ES-I3 (cell line): Measurements from ENCODE around the gene KITLG.
"Not testable (repeated sequence)": the region's sequence is repeated elsewhere in the genome, so short reads cannot be mapped to it uniquely, and the experiment has no call there.

Source experiments
- H3K36me3 ChIP-seq: 2 replicates; pipeline ENCODE4 v1.6.1; 2013; ENCODE audit warnings: mild to moderate bottlenecking, low read length, control low read depth, moderate library complexity; ENCODE audit not compliant: insufficient read depth
- H3K4me1 ChIP-seq: 2 replicates; pipeline ENCODE4 v1.6.1; 2013; ENCODE audit warnings: mild to moderate bottlenecking, control low read depth, low read length; ENCODE audit not compliant: insufficient read depth
- H3K9ac ChIP-seq: 2 replicates; pipeline ENCODE4 v1.6.1; 2013; ENCODE audit warnings: low read depth, mild to moderate bottlenecking, low read length, moderate library complexity
- H3K9me3 ChIP-seq: 2 replicates; pipeline ENCODE4 v1.6.1; 2013; ENCODE audit warnings: mild to moderate bottlenecking, low read length, moderate library complexity; ENCODE audit not compliant: control insufficient read depth, insufficient read depth

Gene KITLG

DNA sequence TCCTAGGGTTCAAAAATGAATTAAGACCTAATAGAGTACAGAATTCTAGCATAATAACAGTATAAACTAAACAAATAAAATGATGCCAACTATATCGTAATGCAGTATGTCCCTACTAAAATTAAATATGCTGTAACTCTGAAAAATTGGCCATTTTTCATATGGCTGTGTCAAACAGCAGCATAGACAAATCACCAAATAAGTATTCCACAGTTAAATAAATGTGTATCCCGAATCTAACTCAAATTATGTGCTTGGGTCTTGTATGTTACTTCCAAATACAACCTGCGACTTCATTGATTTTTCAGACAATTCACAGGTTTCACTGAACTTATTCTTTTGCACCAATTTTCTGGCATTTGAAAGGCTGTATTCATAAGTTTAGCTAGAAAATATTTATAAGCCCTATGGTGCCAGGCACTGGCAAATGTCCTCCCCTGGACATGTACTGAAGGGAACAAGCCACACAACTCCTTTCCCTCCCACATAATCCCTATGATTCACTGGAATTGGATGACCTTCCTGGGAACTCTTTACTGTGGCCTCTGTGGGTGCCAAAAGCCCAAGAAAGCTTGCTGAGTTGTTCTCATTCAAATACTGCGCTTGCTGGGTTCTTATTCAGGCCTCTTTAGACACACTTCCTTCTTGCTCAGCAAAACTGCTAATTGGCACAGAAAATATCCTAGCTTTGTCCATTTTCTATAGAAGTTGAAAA is 108.8 kb downstream of the KITLG start:
- Histone ChIP-seq H3K9ac (no peak overlapping the region), H3K9me3 (peaks cover 2% of the 10 kb centered on the region; the same call in 1 of the 2 replicates), H3K36me3 (no peaks in the 10 kb centered on the region), H3K4me1 (no peaks in the 10 kb centered on the region)

DNA sequence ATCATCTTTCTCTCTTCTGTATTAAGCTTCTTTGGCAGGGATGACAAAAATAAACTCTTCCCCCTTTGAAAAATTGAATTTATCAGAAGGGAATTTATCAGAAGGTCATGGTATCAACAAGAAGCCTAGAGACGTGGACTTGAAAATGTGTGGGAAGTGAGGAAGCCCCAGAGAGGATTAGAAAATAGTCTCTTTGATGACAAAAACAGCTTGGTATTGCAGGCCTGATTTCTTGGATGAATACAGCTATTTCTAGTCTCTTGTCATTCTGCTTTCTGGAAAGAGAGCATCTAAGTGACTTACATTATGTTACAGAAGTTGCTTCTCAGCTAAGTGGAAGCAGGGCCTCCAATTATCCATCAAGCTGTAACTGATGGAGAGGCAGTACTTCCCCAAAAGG is 111.1 kb downstream of the KITLG start:
- Histone ChIP-seq H3K36me3 (no peaks in the 10 kb centered on the region), H3K9ac (no peak overlapping the region), H3K9me3 (peaks cover 2% of the 10 kb centered on the region; the same call in 1 of the 2 replicates), H3K4me1 (no peaks in the 10 kb centered on the region)

GRCh38 chr12:88468581-88468980 is 111.7 kb downstream of the KITLG start:
- no peak overlapping the region for H3K9ac ChIP-seq
- peaks cover 2% of the 10 kb centered on the region; the same call in 1 of the 2 replicates for H3K9me3 ChIP-seq
- H3K36me3 ChIP-seq: no peaks in the 10 kb centered on the region
- no peaks in the 10 kb centered on the region for H3K4me1 ChIP-seq

DNA sequence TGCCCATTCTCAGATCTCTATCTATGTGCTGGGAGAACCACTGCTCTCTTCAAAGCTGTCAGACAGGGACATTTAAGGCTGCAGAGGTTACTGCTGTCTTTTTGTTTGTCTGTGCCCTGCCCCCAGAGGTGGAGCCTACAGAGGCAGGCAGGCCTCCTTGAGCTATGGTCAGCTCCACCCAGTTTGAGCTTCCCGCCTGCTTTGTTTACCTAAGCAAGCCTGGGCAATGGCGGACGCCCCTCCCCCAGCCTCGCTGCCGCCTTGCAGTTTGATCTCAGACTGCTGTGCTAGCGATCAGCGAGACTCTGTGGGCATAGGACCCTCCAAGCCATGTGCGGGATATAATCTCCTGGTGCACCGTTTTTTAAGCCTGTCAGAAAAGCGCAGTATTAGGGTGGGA is 113.6 kb downstream of the KITLG start:
- not testable (repeated sequence) for H3K9ac ChIP-seq, H3K9me3 ChIP-seq, H3K36me3 ChIP-seq, H3K4me1 ChIP-seq

GRCh38 chr12:88458327-88458726 is 121.9 kb downstream of the KITLG start:
- H3K9me3 ChIP-seq: no peaks in the 10 kb centered on the region
- H3K4me1 ChIP-seq: no peaks in the 10 kb centered on the region
- H3K9ac ChIP-seq: no peak overlapping the region
- H3K36me3 ChIP-seq: no peaks in the 10 kb centered on the region

GRCh38 chr12:88453323-88453722 is 126.9 kb downstream of the KITLG start:
- no peaks in the 10 kb centered on the region for H3K36me3 ChIP-seq

DNA sequence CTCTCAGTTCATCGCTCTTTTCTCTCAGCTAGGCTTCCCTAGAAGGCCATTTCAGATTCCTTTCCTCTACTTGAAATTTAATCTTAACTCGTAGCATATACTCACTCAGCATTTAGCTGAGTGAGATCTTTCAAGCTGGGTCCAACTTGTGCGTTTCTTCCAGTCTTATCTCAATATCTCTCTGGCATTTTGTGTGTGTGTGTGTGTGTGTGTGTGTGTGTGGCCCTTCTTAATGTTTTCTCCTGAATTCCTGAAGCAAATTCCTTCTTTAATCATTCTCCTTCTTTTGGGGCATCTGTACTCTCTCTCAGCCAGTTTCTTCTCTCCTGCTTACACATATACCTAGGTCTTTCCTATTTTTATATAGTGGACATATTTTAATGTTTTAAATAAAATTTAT is 129.1 kb downstream of the KITLG start:
- H3K4me1 ChIP-seq: no peaks in the 10 kb centered on the region
- H3K9ac ChIP-seq: no peak overlapping the region
- H3K9me3 ChIP-seq: no peaks in the 10 kb centered on the region
- no peaks in the 10 kb centered on the region for H3K36me3 ChIP-seq

More at GRCh38 chr12:88453323-88453722, 126.9 kb downstream of the KITLG start:
- H3K4me1 ChIP-seq: no peaks in the 10 kb centered on the region
- H3K9ac ChIP-seq: no peak overlapping the region
- H3K9me3 ChIP-seq: no peaks in the 10 kb centered on the region

DNA sequence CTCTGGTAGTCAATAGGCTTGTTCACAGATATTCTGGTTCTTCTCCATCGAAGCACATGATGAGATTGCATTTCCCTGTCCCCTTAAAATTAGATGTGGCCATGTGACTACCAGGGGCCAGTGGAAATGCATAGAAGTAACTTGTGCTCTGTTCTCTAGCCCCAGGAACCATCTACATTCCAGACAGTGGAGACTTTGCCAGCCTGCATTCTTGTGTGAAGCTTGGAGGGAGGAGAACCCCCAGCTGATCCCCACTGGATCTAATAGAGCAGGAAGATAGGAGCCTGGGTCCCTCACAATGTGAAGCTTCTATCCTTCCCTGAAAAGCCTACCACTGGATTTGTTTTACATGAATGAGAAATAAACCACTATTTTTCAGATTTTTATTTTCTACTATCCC is 130.1 kb downstream of the KITLG start:
- H3K4me1 ChIP-seq: no peaks in the 10 kb centered on the region
- no peaks in the 10 kb centered on the region for H3K9me3 ChIP-seq
- no peak overlapping the region for H3K9ac ChIP-seq
- no peaks in the 10 kb centered on the region for H3K36me3 ChIP-seq

DNA sequence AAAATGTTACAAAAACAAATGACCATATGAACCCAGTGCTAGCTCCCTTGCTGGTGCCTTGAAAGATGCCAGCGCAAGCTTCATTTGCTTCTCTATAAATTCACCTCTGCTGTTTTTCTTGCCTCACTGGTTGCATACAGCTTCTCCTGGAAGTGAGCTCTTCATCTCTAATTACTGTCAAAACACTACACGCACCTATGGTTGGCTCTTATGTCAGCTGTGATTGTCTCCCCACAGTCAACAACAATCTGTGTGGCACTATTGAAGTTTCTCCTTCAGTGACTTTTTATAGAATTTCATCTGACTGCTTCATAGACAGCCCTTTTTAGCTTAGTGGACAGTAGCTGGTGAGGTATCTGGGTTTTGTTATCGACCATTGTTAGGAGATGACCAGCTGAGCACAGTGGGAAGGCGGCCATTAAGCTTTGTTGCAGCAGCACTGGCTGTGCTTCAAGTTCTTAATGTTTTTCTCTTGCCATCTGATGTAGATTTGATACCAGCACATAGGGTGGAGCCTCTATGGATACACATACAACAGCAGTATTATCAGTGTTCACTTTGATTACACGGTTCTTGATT is 131.8 kb downstream of the KITLG start:
- H3K9ac ChIP-seq: no peak overlapping the region
- no peaks in the 10 kb centered on the region for H3K4me1 ChIP-seq
- H3K9me3 ChIP-seq: no peaks in the 10 kb centered on the region
- H3K36me3 ChIP-seq: no peaks in the 10 kb centered on the region

DNA sequence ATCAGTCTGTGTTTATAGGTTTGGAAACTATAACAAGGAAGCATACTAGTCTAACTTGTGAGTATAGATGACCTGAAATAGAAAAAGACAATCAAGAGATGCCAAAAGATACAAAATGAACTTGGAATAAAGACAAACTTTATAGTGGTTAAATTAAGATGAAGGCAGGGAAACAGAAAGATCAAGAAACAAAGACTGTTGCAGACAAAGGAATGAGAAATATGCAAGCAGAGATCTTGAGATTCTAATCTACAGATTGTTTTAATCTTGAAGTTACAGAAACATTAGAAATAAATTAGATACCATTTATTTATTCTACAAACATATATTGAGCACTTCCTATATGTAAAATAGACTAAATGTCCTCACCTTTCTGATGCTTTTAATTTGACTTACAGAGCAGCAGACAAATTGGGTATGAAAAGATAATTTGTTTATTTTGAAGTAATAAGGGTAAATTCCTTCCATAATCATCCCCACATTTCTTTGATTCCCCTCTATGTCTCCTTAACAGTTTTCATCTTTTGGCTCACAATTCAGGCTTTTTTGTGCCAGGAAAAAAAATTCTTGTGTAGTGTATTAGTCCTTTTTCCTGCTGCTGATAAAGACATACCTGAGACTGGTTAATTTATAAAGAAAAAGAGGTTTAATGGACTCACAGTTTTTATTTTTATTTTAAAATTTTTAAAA is 134.4 kb downstream of the KITLG start:
- no peaks in the 10 kb centered on the region for H3K36me3 ChIP-seq
- no peak overlapping the region for H3K9ac ChIP-seq
- H3K9me3 ChIP-seq: no peaks in the 10 kb centered on the region
- no peaks in the 10 kb centered on the region for H3K4me1 ChIP-seq

GRCh38 chr12:88444481-88444880 is 135.8 kb downstream of the KITLG start:
- H3K4me1 ChIP-seq: no peaks in the 10 kb centered on the region
- H3K9me3 ChIP-seq: no peaks in the 10 kb centered on the region
- no peak overlapping the region for H3K9ac ChIP-seq
- H3K36me3 ChIP-seq: no peaks in the 10 kb centered on the region
